Neural progenitor cell (in vitro differentiated cells): ENCODE results near the gene WDR31. TPM values are rescaled to one million over a fixed set of nuclear protein-coding genes. Genes with fewer than 3 reads are reported as not detected.
"Not testable (repeated sequence)": the region's sequence is repeated elsewhere in the genome, so short reads cannot be mapped to it uniquely, and the experiment has no call there.

Experiments used
- DNase-seq: peaks from one replicate; pipeline ENCODE4 v3.0.0-alpha.2; 2016; ENCODE audit warnings: low spot score
- H2AFZ ChIP-seq: fragments of 200-600 bp; sonication (generic); replicated peaks from 2 replicates; pipeline ENCODE4 v1.6.1; 2016; ENCODE audit warnings: antibody characterized with exemption
- H3F3A ChIP-seq: fragments of 200-600 bp; sonication (generic); 2 replicates; pipeline ENCODE4 v1.6.1; 2016; ENCODE audit warnings: antibody characterized with exemption, low read depth
- H3K27ac ChIP-seq: fragments of 200-600 bp; sonication (generic); 2 replicates; pipeline ENCODE4 v1.5.1; 2016; ENCODE audit warnings: mild to moderate bottlenecking
- H3K27me3 ChIP-seq: fragments of 200-600 bp; sonication (generic); 2 replicates; pipeline ENCODE4 v1.6.1; 2016; ENCODE audit warnings: mild to moderate bottlenecking, moderate library complexity
- H3K36me3 ChIP-seq: fragments of 200-600 bp; sonication (generic); 2 replicates; pipeline ENCODE4 v1.5.1; 2016
- H3K4me1 ChIP-seq: fragments of 200-600 bp; sonication (generic); 2 replicates; pipeline ENCODE4 v1.6.1; 2016; ENCODE audit warnings: mixed run types
- H3K4me2 ChIP-seq: fragments of 200-600 bp; sonication (generic); 2 replicates; pipeline ENCODE4 v1.6.1; 2016
- H3K4me3 ChIP-seq: fragments of 200-600 bp; sonication (generic); 2 replicates; pipeline ENCODE4 v1.5.1; 2016
- H3K79me2 ChIP-seq: fragments of 200-600 bp; sonication (generic); 2 replicates; pipeline ENCODE4 v1.6.1; 2016; ENCODE audit warnings: low read depth
- H3K9ac ChIP-seq: fragments of 200-600 bp; sonication (generic); 2 replicates; pipeline ENCODE4 v1.6.1; 2016
- H3K9me3 ChIP-seq: fragments of 200-600 bp; sonication (generic); 2 replicates; pipeline ENCODE4 v1.5.1; 2016; ENCODE audit warnings: low read depth
- H4K20me1 ChIP-seq: fragments of 200-600 bp; sonication (generic); 2 replicates; pipeline ENCODE4 v1.6.1; 2016; ENCODE audit warnings: low read depth
- H3K27ac Mint-ChIP-seq: 3 replicates; pipeline ENCODE4 v1.8.0; 2021; ENCODE audit warnings: mixed read lengths
- H3K27me3 Mint-ChIP-seq: 2 replicates; pipeline ENCODE4 v1.8.0; 2022; ENCODE audit warnings: low read depth, mild to moderate bottlenecking, inconsistent platforms, moderate library complexity, mixed read lengths; ENCODE audit not compliant: insufficient read depth
- H3K36me3 Mint-ChIP-seq: 3 replicates; pipeline ENCODE4 v1.8.0; 2021; ENCODE audit warnings: mixed read lengths
- H3K4me1 Mint-ChIP-seq: 3 replicates; pipeline ENCODE4 v1.8.0; 2021; ENCODE audit warnings: mixed read lengths
- H3K4me3 Mint-ChIP-seq: 3 replicates; pipeline ENCODE4 v1.8.0; 2021; ENCODE audit warnings: mild to moderate bottlenecking, moderate library complexity, mixed read lengths
- H3K9me3 Mint-ChIP-seq: 3 replicates; pipeline ENCODE4 v1.8.0; 2020; ENCODE audit warnings: mixed read lengths
- EZH2 ChIP-seq: fragments of 200-600 bp; sonication (generic); IDR thresholded peaks from 2 replicates; pipeline ENCODE4 v1.6.1; 2017; ENCODE audit warnings: antibody characterized with exemption, mild to moderate bottlenecking, moderate library complexity
- EZH2phosphoT487 ChIP-seq: fragments of 200-600 bp; sonication (generic); IDR thresholded peaks from 2 replicates; pipeline ENCODE4 v1.6.1; 2017; ENCODE audit warnings: antibody characterized with exemption
- total RNA-seq: library from RNA; depleted of rRNA; stranded (reverse); fragments of >200 nt; gene quantifications from 2 replicates; pipeline ENCODE4 v1.2.3, GENCODE V29; 2015; ENCODE audit warnings: low replicate concordance
- TF ChIP-seq, protein P1 (sequence below): fragments of 200-600 bp; sonication (generic); IDR thresholded peaks from 2 replicates; pipeline ENCODE4 v1.5.1; 2017; ENCODE audit warnings: antibody characterized with exemption, mild to moderate bottlenecking

WDR31 gene
- total RNA-seq, 1 donor from 2014 or later, result 3.2 TPM

DNA sequence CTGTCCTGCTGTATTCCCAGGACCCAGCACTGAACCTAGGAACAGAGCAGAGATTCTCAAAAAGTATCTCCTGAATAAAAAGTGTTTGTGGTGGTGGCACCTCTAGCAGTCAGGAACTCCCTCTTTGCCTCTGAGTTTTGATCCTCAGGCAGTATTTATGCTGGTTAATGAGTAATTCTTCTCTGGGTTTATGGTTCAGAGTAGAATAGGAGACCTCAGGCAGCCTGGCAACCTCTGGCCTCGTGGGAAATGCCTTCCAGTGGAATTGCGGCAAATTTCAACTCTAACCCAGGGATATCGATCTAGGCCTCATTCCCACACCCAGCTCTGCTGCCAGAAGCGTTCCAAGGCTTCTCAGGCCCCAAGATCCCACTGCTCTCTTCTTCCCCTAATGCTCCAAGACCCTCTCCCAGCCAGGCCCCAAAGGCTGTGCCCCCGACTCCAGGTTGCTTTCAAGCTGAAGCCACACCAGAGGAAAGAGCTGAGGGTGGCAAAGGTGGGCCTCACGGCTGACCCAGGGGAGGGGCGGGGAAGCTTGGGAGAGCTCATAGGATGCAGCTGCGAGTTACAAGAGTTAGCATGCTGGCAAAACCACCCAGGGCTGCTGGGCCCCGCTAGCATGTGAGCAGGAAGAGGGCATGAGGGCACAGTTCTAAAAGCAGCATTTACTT is 47.6 kb upstream of the WDR31 start:
- Mint-ChIP-seq H3K27ac (no peak overlapping the region), H3K4me1 (no peaks in the 10 kb centered on the region), H3K36me3 (peaks cover 18% of the 10 kb centered on the region), H3K4me3 (peak overlapping the region; percentile 8), H3K9me3 (no peaks in the 10 kb centered on the region), H3K27me3 (peaks cover 10% of the 10 kb centered on the region)
- no peaks in the 10 kb centered on the region for H4K20me1 ChIP-seq
- no peaks in the 10 kb centered on the region for H3K9me3 ChIP-seq
- H3K4me2 ChIP-seq, result no peak overlapping the region
- H3K9ac ChIP-seq, result no peak overlapping the region
- H3K4me3 ChIP-seq, result no peak overlapping the region
- H2AFZ ChIP-seq, result no peak overlapping the region
- no peaks in the 10 kb centered on the region for H3K4me1 ChIP-seq
- TF ChIP-seq EZH2phosphoT487, result no peak
- TF ChIP-seq, protein P1, sequence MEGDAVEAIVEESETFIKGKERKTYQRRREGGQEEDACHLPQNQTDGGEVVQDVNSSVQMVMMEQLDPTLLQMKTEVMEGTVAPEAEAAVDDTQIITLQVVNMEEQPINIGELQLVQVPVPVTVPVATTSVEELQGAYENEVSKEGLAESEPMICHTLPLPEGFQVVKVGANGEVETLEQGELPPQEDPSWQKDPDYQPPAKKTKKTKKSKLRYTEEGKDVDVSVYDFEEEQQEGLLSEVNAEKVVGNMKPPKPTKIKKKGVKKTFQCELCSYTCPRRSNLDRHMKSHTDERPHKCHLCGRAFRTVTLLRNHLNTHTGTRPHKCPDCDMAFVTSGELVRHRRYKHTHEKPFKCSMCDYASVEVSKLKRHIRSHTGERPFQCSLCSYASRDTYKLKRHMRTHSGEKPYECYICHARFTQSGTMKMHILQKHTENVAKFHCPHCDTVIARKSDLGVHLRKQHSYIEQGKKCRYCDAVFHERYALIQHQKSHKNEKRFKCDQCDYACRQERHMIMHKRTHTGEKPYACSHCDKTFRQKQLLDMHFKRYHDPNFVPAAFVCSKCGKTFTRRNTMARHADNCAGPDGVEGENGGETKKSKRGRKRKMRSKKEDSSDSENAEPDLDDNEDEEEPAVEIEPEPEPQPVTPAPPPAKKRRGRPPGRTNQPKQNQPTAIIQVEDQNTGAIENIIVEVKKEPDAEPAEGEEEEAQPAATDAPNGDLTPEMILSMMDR, result no peak
- TF ChIP-seq EZH2, result no peak
- no peaks in the 10 kb centered on the region for H3K27me3 ChIP-seq
- H3K36me3 ChIP-seq, result no peaks in the 10 kb centered on the region
- H3K79me2 ChIP-seq, result no peaks in the 10 kb centered on the region
- DNase-seq, result no peak
- H3K27ac ChIP-seq, result no peak overlapping the region
- no peaks in the 10 kb centered on the region for H3F3A ChIP-seq

DNA sequence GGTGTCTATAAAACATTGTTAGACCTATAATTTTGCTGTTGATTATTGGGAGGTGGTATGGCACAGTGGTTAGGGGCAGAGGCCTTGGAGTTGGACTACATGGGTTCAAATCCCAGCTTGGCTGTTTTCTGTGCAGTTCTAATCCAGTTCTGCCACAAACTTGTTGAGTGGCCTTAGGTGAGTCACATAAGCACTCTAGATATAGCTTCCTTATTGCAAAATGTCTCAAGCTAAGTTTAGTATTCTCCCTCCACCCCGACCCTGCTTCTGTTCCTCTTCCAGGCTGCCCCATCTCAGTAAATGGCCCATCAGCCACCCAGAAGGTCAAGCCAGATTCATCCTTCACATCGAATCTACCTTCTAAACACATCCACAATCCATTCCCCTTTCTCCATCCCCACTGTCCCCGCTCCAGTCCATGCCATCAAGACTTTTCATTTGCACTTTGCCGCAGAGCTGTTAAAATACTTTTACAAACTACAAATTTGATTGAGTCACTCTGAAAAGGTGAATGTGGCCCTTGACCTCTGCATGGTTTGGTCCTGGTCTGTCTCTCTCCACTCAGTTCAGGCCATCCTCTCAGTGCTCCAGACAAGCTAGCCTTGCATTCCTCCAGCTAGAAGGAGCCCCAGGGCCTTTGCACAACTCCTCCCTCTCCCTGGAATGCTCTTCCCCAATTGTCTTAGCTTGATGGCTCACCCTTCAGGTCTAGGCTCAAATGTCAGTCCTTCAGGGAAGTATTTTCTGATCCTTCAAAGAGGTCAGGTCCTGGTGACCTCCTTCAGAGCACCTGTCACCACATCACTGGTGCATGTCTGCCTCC is 46.7 kb upstream of the WDR31 start:
- Mint-ChIP-seq H3K4me1 (no peaks in the 10 kb centered on the region), H3K4me3 (peak overlapping the region; percentile 8), H3K36me3 (peaks cover 15% of the 10 kb centered on the region), H3K9me3 (no peaks in the 10 kb centered on the region), H3K27me3 (peaks cover 10% of the 10 kb centered on the region), H3K27ac (no peak overlapping the region)
- Histone ChIP-seq H3K9ac (no peak overlapping the region), H2AFZ (no peak overlapping the region), H3K79me2 (no peaks in the 10 kb centered on the region), H3K9me3 (no peaks in the 10 kb centered on the region), H3K27me3 (no peaks in the 10 kb centered on the region), H4K20me1 (no peaks in the 10 kb centered on the region), H3K4me3 (no peak overlapping the region), H3K27ac (no peak overlapping the region), H3K36me3 (no peaks in the 10 kb centered on the region), H3F3A (no peaks in the 10 kb centered on the region), H3K4me2 (no peak overlapping the region), H3K4me1 (no peaks in the 10 kb centered on the region)
- no peak for DNase-seq
- no peak for TF ChIP-seq EZH2phosphoT487
- TF ChIP-seq, protein P1, result no peak
- no peak for TF ChIP-seq EZH2

DNA sequence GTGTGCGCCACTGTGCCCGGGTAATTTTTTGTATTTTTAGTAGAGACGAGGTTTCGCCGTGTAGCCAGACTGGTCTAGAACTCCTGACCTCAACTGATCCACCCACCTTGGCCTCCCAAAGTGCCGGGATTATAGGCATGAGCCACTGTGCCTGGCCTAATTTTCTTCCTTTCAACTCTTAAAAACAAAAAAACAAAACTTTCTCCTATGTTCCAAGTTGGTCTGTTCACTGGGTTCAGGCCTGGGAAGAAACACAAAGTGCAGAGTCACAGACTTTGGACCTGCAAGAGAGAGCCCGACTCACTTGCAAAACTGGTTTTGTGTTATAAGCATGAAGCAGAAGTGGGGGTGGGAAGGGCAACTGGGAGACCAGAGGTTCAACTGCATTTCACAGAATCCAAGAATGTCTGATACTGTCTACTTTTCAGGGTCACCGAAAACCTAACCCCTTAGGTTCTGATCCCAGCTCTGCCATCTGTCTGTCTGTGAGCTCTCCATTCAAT is 41.9 kb upstream of the WDR31 start:
- Histone ChIP-seq H2AFZ (no peak overlapping the region), H3K4me1 (peaks cover 3% of the 10 kb centered on the region), H3K9me3 (no peaks in the 10 kb centered on the region), H3F3A (peaks cover 6% of the 10 kb centered on the region), H3K4me2 (no peak overlapping the region), H3K36me3 (no peaks in the 10 kb centered on the region), H3K27me3 (no peaks in the 10 kb centered on the region), H3K4me3 (no peak overlapping the region), H4K20me1 (no peaks in the 10 kb centered on the region), H3K79me2 (no peaks in the 10 kb centered on the region), H3K9ac (no peak overlapping the region), H3K27ac (no peak overlapping the region)
- Mint-ChIP-seq H3K36me3 (peaks cover 6% of the 10 kb centered on the region), H3K4me1 (peaks cover 5% of the 10 kb centered on the region), H3K27me3 (peaks cover 5% of the 10 kb centered on the region), H3K27ac (no peak overlapping the region), H3K9me3 (no peaks in the 10 kb centered on the region), H3K4me3 (no peak overlapping the region)
- TF ChIP-seq, protein P1, result no peak
- TF ChIP-seq EZH2phosphoT487, result no peak
- no peak for TF ChIP-seq EZH2
- no peak for DNase-seq

DNA sequence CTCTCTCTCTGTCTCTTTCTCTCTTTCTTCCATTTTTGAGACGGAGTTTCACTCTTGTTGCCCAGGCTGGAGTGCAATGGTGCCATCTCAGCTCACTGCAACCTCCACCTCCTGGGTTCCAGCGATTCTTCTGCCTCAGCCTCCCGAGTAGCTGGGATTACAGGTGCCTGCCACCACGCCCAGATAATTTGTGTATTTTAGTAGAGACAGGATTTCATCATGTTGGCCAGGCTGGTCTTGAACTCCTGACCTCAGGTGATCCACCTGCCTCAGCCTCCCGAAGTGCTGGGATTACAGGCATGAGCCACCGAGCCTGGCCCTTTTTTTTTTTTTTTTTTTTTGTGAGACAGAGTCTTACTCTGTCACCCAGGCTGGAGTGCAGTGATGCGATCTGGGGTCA is 41.4 kb upstream of the WDR31 start:
- not testable (repeated sequence) for H3K4me1 ChIP-seq, H3K9me3 Mint-ChIP-seq, DNase-seq, H3K36me3 ChIP-seq, H3K4me3 ChIP-seq, H3K27ac ChIP-seq, H3K9me3 ChIP-seq, H3K4me3 Mint-ChIP-seq, H3K27me3 Mint-ChIP-seq, H3K9ac ChIP-seq, H3F3A ChIP-seq, H3K4me1 Mint-ChIP-seq, H3K27ac Mint-ChIP-seq, H3K36me3 Mint-ChIP-seq, H3K79me2 ChIP-seq, H2AFZ ChIP-seq, H3K4me2 ChIP-seq, H4K20me1 ChIP-seq, H3K27me3 ChIP-seq
